BJ (cell line): ENCODE results near the gene ZNF660. TPM values are rescaled to one million over a fixed set of nuclear protein-coding genes. Genes with fewer than 3 reads are reported as not detected.
A peak's percentile ranks its signal among the peaks of the same experiment; 100 is the strongest.

ENCODE experiments used
- CTCF ChIA-PET: fragments of 350-600 bp; formaldehyde crosslinking; extraction: SDS; loops from one replicate; lab custom pipeline; 2021; ENCODE audit warnings: antibody characterized with exemption, inconsistent platforms; lab: Yijun Ruan, JAX
- POLR2A ChIA-PET: fragments of 300-600 bp; sonication (Branson Sonifier 250); formaldehyde crosslinking; extraction: SDS; loops from one replicate; lab custom pipeline; 2021; ENCODE audit warnings: antibody characterized with exemption; lab: Charles Lee
- DNase-seq: peaks from one replicate; pipeline ENCODE4 v3.0.0-alpha.2; 2011; ENCODE audit warnings: low read depth
- H3K27me3 ChIP-seq: 2 replicates; pipeline ENCODE4 v1.6.0; 2011; ENCODE audit warnings: low read length; ENCODE audit not compliant: control insufficient read depth, insufficient read depth
- H3K36me3 ChIP-seq: 2 replicates; pipeline ENCODE4 v1.5.1; 2011; ENCODE audit warnings: low read length; ENCODE audit not compliant: control insufficient read depth, insufficient read depth
- H3K4me3 ChIP-seq: 2 replicates; pipeline ENCODE4 v1.5.1; 2011; ENCODE audit warnings: low read depth, mild to moderate bottlenecking, control low read depth, low read length
- CTCF ChIP-seq: IDR thresholded peaks from 2 replicates; pipeline ENCODE4 v1.5.1; 2011; ENCODE audit warnings: low read depth, mild to moderate bottlenecking, control low read depth, inconsistent platforms, low read length, moderate library complexity; ENCODE audit not compliant: insufficient read depth
- polyA plus RNA-seq: library from polyadenylated mRNA; depleted of rRNA; stranded (reverse); fragments of >200 nt; gene quantifications from 2 replicates; pipeline ENCODE4 v1.2.3, GENCODE V29; 2011

The ZNF660 gene
- polyA plus RNA-seq, 1 experiment = 0.27 TPM

GRCh38 chr3:44601749-44602148 lies 17.0 kb downstream of the ZNF660 start:
- Histone ChIP-seq H3K4me3 (no peak overlapping the region), H3K36me3 (no peaks in the 10 kb centered on the region), H3K27me3 (no peaks in the 10 kb centered on the region)
- no peak for TF ChIP-seq CTCF
- POLR2A ChIA-PET = no interaction called here
- CTCF ChIA-PET = no interaction called here
- no peak for DNase-seq

DNA sequence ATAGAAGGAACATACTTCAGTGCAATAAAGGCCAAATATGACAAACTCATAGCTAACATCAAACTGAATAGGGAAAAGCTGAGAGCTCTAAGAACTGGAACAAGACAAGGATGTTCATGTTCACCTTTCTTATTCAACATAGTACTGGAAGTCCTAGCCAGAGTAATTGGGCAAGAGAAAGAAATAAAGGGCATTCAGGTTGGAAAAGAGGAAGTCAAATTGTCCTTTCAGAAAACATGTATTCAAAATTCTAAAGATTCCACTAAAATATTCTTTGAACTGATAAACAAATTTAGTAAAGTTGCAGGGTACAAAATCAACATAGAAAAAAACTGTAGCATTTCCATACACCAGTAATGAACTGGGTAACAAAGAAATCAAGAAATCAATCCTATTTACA lies 27.9 kb downstream of the ZNF660 start:
- Histone ChIP-seq H3K27me3 (no peaks in the 10 kb centered on the region), H3K36me3 (no peaks in the 10 kb centered on the region), H3K4me3 (no peak overlapping the region)
- ChIA-PET CTCF (interaction anchor here (0.7 kb wide), 1 partner anchor 335 kb away, joined by 3 read pairs; no protein-coding TSS in a partner anchor), POLR2A (no interaction called here)
- no peak for DNase-seq
- TF ChIP-seq CTCF = no peak

DNA sequence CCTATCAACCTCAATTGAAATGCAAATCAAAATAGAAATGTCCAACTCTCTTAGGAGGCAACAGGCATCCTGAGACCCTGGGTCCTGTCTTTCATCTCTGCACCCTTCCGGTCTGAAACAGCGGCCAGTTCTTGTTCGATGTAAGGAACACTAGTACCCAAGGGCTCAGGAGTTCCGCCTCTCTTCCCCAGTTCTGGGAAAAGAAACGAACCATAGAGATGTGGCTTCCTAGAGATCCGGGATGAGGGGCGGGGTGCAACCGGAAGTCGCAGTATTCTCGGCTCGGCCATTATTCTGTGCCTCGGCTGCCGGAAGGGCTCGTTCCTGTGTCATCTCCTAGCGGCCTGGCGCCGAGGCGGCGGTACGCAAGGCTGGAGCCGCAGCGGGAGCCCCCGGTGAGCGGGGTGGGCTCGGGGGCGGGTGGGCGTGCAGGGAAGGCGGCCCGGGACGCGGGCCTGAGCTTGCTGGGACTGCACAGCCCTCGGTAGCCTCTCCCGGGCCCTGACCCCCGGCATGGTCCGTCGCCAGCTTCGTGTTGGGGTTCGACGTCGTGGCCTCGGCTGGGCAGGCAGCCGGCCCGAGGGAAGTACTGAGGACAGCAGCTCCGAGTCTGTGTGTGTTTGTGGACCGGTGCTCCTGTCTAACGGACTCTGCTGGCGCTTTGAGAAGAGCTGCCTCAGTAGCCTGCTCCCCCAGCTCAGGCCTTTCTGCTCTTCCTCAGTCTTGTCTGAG lies 40.2 kb downstream of the ZNF660 start, which contains the start of gene ZNF197:
Gene ZNF197 (plus strand): TSS at position 288 of the 732 bp plus-strand sequence. CDS start 4,119 bp downstream, outside the sequence.
- Histone ChIP-seq H3K4me3 (peak within 1 kb of the TSS; percentile 78), H3K27me3 (no peaks in the 10 kb centered on the region), H3K36me3 (peaks cover 3% of the 10 kb centered on the region; the same call in 1 of the 2 replicates)
- TF ChIP-seq CTCF = no peak
- CTCF ChIA-PET = interaction anchor here (1.0 to 1.6 kb wide), 3 partner anchors 12 to 21 kb away, joined by 3 to 5 read pairs (median 3); no protein-coding TSS in a partner anchor
- peak; percentile 56 for DNase-seq
- POLR2A ChIA-PET = no interaction called here

- ChIA-PET POLR2A (no interaction called here), CTCF (no interaction called here)
- Histone ChIP-seq H3K36me3 (peaks cover 10% of the 10 kb centered on the region), H3K4me3 (no peak overlapping the region), H3K27me3 (no peaks in the 10 kb centered on the region)
- no peak for DNase-seq
- no peak for TF ChIP-seq CTCF
These were observed 44.0 kb downstream of the ZNF660 start for GRCh38 chr3:44628716-44629115.

GRCh38 chr3:44632193-44632592 lies 47.4 kb downstream of the ZNF660 start:
- H3K36me3 ChIP-seq = peaks cover 12% of the 10 kb centered on the region
- DNase-seq = no peak
- CTCF ChIA-PET = interaction anchor here (2.5 kb wide), 1 partner anchor 16 kb away, joined by 6 read pairs; the partner anchor contains the start of gene ZNF35
- H3K4me3 ChIP-seq = no peak overlapping the region
- H3K27me3 ChIP-seq = no peaks in the 10 kb centered on the region
- POLR2A ChIA-PET = no interaction called here
- no peak for TF ChIP-seq CTCF
